PC-3 (cell line): ENCODE data around the gene BBS7.

Experiments
- CTCF ChIP-seq: fragments of 300-600 bp; sonication (generic); conservative IDR thresholded peaks from 2 replicates; pipeline ENCODE4 v1.5.1; 2017; ENCODE audit warnings: antibody characterized with exemption, low read depth, mild to moderate bottlenecking, low read length
- EZH2 ChIP-seq: fragments of 300-600 bp; sonication (generic); IDR thresholded peaks from one replicate; pipeline ENCODE4 v1.6.1; 2017; ENCODE audit warnings: antibody characterized with exemption, mild to moderate bottlenecking, low read length; ENCODE audit not compliant: unreplicated experiment

- TF ChIP-seq EZH2 (no peak), CTCF (no peak)
Measured at GRCh38 chr4:121846662-121847061, 23.6 kb downstream of the BBS7 start.
